DOHH2 (cell line): ENCODE results near the gene MCEE.

Source experiments
- CTCF ChIP-seq: fragments of 200-600 bp; sonication (generic); IDR thresholded peaks from one replicate; pipeline ENCODE4 v1.5.1; 2014; ENCODE audit warnings: antibody characterized with exemption, mild to moderate bottlenecking, low read depth, low read length; ENCODE audit not compliant: poor library complexity, severe bottlenecking
- EZH2phosphoT487 ChIP-seq: fragments of 200-600 bp; sonication (generic); IDR thresholded peaks from 2 replicates; pipeline ENCODE4 v1.6.1; 2017; ENCODE audit warnings: borderline replicate concordance, mild to moderate bottlenecking, antibody characterized with exemption, low read length, moderate library complexity, mixed read lengths

GRCh38 chr2:71153585-71154224 is 23.7 kb upstream of the MCEE start:
- TF ChIP-seq CTCF (no peak), EZH2phosphoT487 (no peak)
